HG03280 (cell line): ENCODE measurements around the gene SWSAP1.
A peak's percentile ranks its signal among the peaks of the same experiment; 100 is the strongest.
"Not testable (repeated sequence)": the region's sequence is repeated elsewhere in the genome, so short reads cannot be mapped to it uniquely, and the experiment has no call there.

Experiments
- ATAC-seq: cut with Tn5 transposase; IDR thresholded peaks from one replicate; pipeline ENCODE4 v1.9.1; 2021; ENCODE audit warnings: mild to moderate bottlenecking, moderate library complexity; ENCODE audit not compliant: unreplicated experiment

The SWSAP1 gene

GRCh38 chr19:11406703-11407236 is 32.3 kb downstream of the SWSAP1 start:
- not testable (repeated sequence) for ATAC-seq

GRCh38 chr19:11408591-11408990 is 34.1 kb downstream of the SWSAP1 start:
- no peak for ATAC-seq

- no peak for ATAC-seq
These were observed 36.2 kb downstream of the SWSAP1 start for GRCh38 chr19:11410682-11411081.

- no peak for ATAC-seq
These were observed 40.1 kb downstream of the SWSAP1 start for GRCh38 chr19:11414544-11414943.

GRCh38 chr19:11416346-11417052 is 42.0 kb downstream of the SWSAP1 start:
- ATAC-seq, result no peak

GRCh38 chr19:11418094-11418548 is 43.7 kb downstream of the SWSAP1 start:
- ATAC-seq, result no peak

GRCh38 chr19:11418549-11419506 is 44.4 kb downstream of the SWSAP1 start, which contains the start of gene RGL3:
RGL3 (minus strand) TSS chr19:11419314; CDS start chr19:11419278, 36 bp downstream.
- no peak for ATAC-seq

- no peak for ATAC-seq
These were observed 46.2 kb downstream of the SWSAP1 start for GRCh38 chr19:11420429-11421370.

- ATAC-seq, result peak; percentile 55
These were observed 47.1 kb downstream of the SWSAP1 start for GRCh38 chr19:11421371-11422098.

- peak; percentile 58 for ATAC-seq
These were observed 47.9 kb downstream of the SWSAP1 start for GRCh38 chr19:11422163-11423065.

- ATAC-seq, result no peak
These were observed 48.8 kb downstream of the SWSAP1 start for GRCh38 chr19:11423164-11423790.

GRCh38 chr19:11423791-11424181 is 49.3 kb downstream of the SWSAP1 start:
- ATAC-seq, result no peak
